GM06990 (cell line): ENCODE results near the gene PRDM2.

Experiments used
- DNase-seq: peaks from one replicate; pipeline ENCODE4 v3.0.0-alpha.2; 2011; ENCODE audit not compliant: insufficient read length; ENCODE audit errors: extremely low read depth
- H3K27me3 ChIP-seq: replicated peaks from 2 replicates; pipeline ENCODE4 v1.6.0; 2011; ENCODE audit warnings: low read length; ENCODE audit not compliant: control insufficient read depth, insufficient read depth
- H3K36me3 ChIP-seq: 2 replicates; pipeline ENCODE4 v1.5.1; 2011; ENCODE audit warnings: low read length; ENCODE audit not compliant: control insufficient read depth, insufficient read depth
- H3K4me3 ChIP-seq: replicated peaks from 2 replicates; pipeline ENCODE4 v1.5.1; 2011; ENCODE audit warnings: low read depth, mild to moderate bottlenecking, control low read depth, low read length
- TF ChIP-seq, protein P1 (sequence below): IDR thresholded peaks from 2 replicates; pipeline ENCODE4 v1.5.1; 2011; ENCODE audit warnings: low read length, control low read depth, mild to moderate bottlenecking, inconsistent platforms; ENCODE audit not compliant: insufficient read depth, poor library complexity, severe bottlenecking

Gene PRDM2

DNA sequence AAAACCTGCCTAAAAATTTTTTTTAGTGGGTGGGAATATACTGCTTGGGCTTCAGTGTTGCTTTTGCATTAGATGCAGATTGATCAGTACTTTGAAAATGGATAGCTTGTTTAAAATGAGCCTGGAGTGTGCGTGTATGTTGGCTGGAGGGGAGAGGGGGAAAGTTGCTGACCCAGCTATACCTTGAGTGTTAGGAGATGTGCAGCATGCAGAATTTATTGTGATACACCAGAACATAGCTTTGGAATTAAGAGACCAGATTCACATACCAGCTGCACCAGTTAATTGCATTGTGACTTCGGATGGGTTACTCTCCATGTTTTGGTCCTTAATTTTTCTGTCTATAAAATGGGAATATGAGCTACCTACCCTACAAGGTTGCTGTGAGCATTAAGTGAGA, 60.4 kb downstream of the PRDM2 start:
- H3K4me3 ChIP-seq = no peak overlapping the region
- DNase-seq = no peak
- no peaks in the 10 kb centered on the region for H3K27me3 ChIP-seq
- TF ChIP-seq, protein P1, sequence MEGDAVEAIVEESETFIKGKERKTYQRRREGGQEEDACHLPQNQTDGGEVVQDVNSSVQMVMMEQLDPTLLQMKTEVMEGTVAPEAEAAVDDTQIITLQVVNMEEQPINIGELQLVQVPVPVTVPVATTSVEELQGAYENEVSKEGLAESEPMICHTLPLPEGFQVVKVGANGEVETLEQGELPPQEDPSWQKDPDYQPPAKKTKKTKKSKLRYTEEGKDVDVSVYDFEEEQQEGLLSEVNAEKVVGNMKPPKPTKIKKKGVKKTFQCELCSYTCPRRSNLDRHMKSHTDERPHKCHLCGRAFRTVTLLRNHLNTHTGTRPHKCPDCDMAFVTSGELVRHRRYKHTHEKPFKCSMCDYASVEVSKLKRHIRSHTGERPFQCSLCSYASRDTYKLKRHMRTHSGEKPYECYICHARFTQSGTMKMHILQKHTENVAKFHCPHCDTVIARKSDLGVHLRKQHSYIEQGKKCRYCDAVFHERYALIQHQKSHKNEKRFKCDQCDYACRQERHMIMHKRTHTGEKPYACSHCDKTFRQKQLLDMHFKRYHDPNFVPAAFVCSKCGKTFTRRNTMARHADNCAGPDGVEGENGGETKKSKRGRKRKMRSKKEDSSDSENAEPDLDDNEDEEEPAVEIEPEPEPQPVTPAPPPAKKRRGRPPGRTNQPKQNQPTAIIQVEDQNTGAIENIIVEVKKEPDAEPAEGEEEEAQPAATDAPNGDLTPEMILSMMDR = no peak
- H3K36me3 ChIP-seq = peaks cover 5% of the 10 kb centered on the region

DNA sequence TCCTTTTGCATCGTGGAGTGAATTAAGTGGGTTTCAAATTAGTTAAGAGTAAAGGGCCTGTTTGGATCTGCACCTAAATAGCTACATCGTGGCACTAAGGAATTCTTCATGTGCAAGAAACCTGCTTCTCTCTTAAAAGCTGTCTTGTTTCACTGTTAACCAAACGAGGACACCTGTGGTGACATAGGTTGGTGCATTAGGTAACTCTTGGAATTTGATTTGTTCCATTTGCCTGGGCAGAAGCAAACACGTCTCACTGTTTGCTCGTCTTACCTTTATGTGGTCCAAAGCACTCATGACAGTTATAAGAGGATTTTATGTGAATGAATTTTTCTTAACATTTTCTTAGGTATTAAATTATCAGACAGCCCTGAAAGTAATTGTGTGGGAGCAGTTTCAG, 60.9 kb downstream of the PRDM2 start:
- no peaks in the 10 kb centered on the region for H3K27me3 ChIP-seq
- H3K36me3 ChIP-seq = peaks cover 5% of the 10 kb centered on the region
- TF ChIP-seq, protein P1 = no peak
- H3K4me3 ChIP-seq = no peak overlapping the region
- no peak for DNase-seq

- Histone ChIP-seq H3K27me3 (no peaks in the 10 kb centered on the region), H3K4me3 (no peak overlapping the region), H3K36me3 (peaks cover 9% of the 10 kb centered on the region)
- DNase-seq = no peak
- TF ChIP-seq, protein P1 = no peak
Observed at GRCh38 chr1:13761883-13762282, 61.9 kb downstream of the PRDM2 start.

GRCh38 chr1:13762642-13763041, 62.7 kb downstream of the PRDM2 start:
- TF ChIP-seq, protein P1 = no peak
- DNase-seq = no peak

DNA sequence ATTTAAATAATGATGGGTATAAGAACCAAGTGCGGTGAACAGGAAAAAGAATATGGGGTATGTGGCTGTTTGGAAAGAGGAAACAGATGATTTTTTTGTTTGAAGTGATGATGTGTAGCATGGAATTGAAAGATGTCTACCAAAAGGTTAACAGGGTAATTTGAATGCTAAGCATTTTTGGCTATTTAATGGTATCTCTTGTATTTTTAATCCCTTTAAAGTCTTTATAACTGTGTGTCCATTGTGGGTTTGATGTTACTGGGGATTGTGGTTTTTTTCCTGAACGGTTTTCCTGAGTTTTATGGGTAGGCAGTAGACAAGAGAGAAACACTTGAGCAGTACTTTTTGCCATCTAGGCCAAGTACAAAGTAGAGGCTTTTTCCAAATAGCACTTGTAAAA, 63.2 kb downstream of the PRDM2 start:
- Histone ChIP-seq H3K36me3 (peaks cover 9% of the 10 kb centered on the region), H3K4me3 (no peak overlapping the region), H3K27me3 (no peaks in the 10 kb centered on the region)
- no peak for DNase-seq
- TF ChIP-seq, protein P1 = no peak

More at GRCh38 chr1:13762642-13763041, 62.7 kb downstream of the PRDM2 start:
- Histone ChIP-seq H3K27me3 (no peaks in the 10 kb centered on the region), H3K4me3 (no peak overlapping the region), H3K36me3 (peaks cover 9% of the 10 kb centered on the region)

GRCh38 chr1:13763991-13764390, 64.0 kb downstream of the PRDM2 start:
- H3K36me3 ChIP-seq = peaks cover 10% of the 10 kb centered on the region
- DNase-seq = no peak
- H3K27me3 ChIP-seq = no peaks in the 10 kb centered on the region
- TF ChIP-seq, protein P1 = no peak
- no peak overlapping the region for H3K4me3 ChIP-seq
